Osteocyte (in vitro differentiated cells): ENCODE measurements around the gene CHST7. TPM values are rescaled to one million over a fixed set of nuclear protein-coding genes. Genes with fewer than 3 reads are reported as not detected.

Experiments used
- DNase-seq: peaks from one replicate; pipeline ENCODE4 v3.0.0; 2021; ENCODE audit warnings: mixed read lengths; ENCODE audit not compliant: unreplicated experiment; ENCODE audit errors: extremely low spot score
- H3K27ac Mint-ChIP-seq: one replicate; pipeline ENCODE4 v1.8.0; 2021; ENCODE audit warnings: mild to moderate bottlenecking, mixed read lengths; ENCODE audit not compliant: unreplicated experiment
- H3K27me3 Mint-ChIP-seq: one replicate; pipeline ENCODE4 v1.8.0; 2021; ENCODE audit warnings: mixed read lengths; ENCODE audit not compliant: unreplicated experiment
- H3K36me3 Mint-ChIP-seq: one replicate; pipeline ENCODE4 v1.8.0; 2021; ENCODE audit warnings: mixed read lengths; ENCODE audit not compliant: unreplicated experiment
- H3K4me1 Mint-ChIP-seq: one replicate; pipeline ENCODE4 v1.8.0; 2021; ENCODE audit warnings: mixed read lengths; ENCODE audit not compliant: unreplicated experiment
- H3K4me3 Mint-ChIP-seq: one replicate; pipeline ENCODE4 v1.8.0; 2021; ENCODE audit warnings: mild to moderate bottlenecking, moderate library complexity, mixed read lengths; ENCODE audit not compliant: unreplicated experiment
- H3K9me3 Mint-ChIP-seq: one replicate; pipeline ENCODE4 v1.8.0; 2021; ENCODE audit warnings: mixed read lengths; ENCODE audit not compliant: unreplicated experiment
- CTCF ChIP-seq: fragments of 200-600 bp; sonication (generic); IDR thresholded peaks from 2 replicates; pipeline ENCODE4 v1.5.0; 2021; ENCODE audit warnings: antibody characterized with exemption, mild to moderate bottlenecking, moderate library complexity
- total RNA-seq: library from RNA; stranded (reverse); gene quantifications from 2 replicates; pipeline ENCODE4 v1.2.1, GENCODE V29; 2021

Gene CHST7
- total RNA-seq, 1 donor from 2014 or later = 14.8 TPM

GRCh38 chrX:46580613-46581012 lies 7.0 kb downstream of the CHST7 start:
- no peaks in the 10 kb centered on the region for H3K27me3 Mint-ChIP-seq
- peaks cover 59% of the 10 kb centered on the region for H3K4me1 Mint-ChIP-seq
- H3K4me3 Mint-ChIP-seq = peak overlapping the region; percentile 23
- TF ChIP-seq CTCF = no peak
- H3K27ac Mint-ChIP-seq = no peak overlapping the region
- H3K9me3 Mint-ChIP-seq = no peaks in the 10 kb centered on the region
- no peak for DNase-seq
- no peaks in the 10 kb centered on the region for H3K36me3 Mint-ChIP-seq

GRCh38 chrX:46582325-46582724 lies 8.8 kb downstream of the CHST7 start:
- Mint-ChIP-seq H3K27me3 (no peaks in the 10 kb centered on the region), H3K27ac (peak overlapping the region; percentile 84), H3K9me3 (no peaks in the 10 kb centered on the region), H3K36me3 (no peaks in the 10 kb centered on the region), H3K4me1 (peaks cover 58% of the 10 kb centered on the region), H3K4me3 (no peak overlapping the region)
- no peak for DNase-seq
- no peak for TF ChIP-seq CTCF

- Mint-ChIP-seq H3K27me3 (no peaks in the 10 kb centered on the region), H3K4me3 (no peak overlapping the region), H3K27ac (peak overlapping the region; percentile 84), H3K36me3 (no peaks in the 10 kb centered on the region), H3K9me3 (no peaks in the 10 kb centered on the region), H3K4me1 (peaks cover 60% of the 10 kb centered on the region)
- DNase-seq = no peak
- no peak for TF ChIP-seq CTCF
Measured at GRCh38 chrX:46582966-46583365, 9.4 kb downstream of the CHST7 start.

- TF ChIP-seq CTCF = no peak
- peak overlapping the region; percentile 84 for H3K27ac Mint-ChIP-seq
- no peaks in the 10 kb centered on the region for H3K27me3 Mint-ChIP-seq
- peaks cover 76% of the 10 kb centered on the region for H3K4me1 Mint-ChIP-seq
- H3K36me3 Mint-ChIP-seq = no peaks in the 10 kb centered on the region
- H3K4me3 Mint-ChIP-seq = no peak overlapping the region
- DNase-seq = no peak
- H3K9me3 Mint-ChIP-seq = no peaks in the 10 kb centered on the region
Measured at GRCh38 chrX:46584736-46585135, 11.2 kb downstream of the CHST7 start.

- H3K4me1 Mint-ChIP-seq = peaks cover 70% of the 10 kb centered on the region
- no peaks in the 10 kb centered on the region for H3K27me3 Mint-ChIP-seq
- H3K9me3 Mint-ChIP-seq = no peaks in the 10 kb centered on the region
- peak overlapping the region; percentile 74 for H3K27ac Mint-ChIP-seq
- peaks cover 2% of the 10 kb centered on the region for H3K36me3 Mint-ChIP-seq
- no peak for TF ChIP-seq CTCF
- DNase-seq = no peak
- peak overlapping the region; percentile 42 for H3K4me3 Mint-ChIP-seq
Measured at GRCh38 chrX:46587158-46587557, 13.6 kb downstream of the CHST7 start.
